HG03378 (cell line): ENCODE measurements around the gene ZNF260.
"Not testable (repeated sequence)": the region's sequence is repeated elsewhere in the genome, so short reads cannot be mapped to it uniquely, and the experiment has no call there.

Experiments
- ATAC-seq: cut with Tn5 transposase; IDR thresholded peaks from one replicate; pipeline ENCODE4 v1.9.1; 2021; ENCODE audit warnings: mild to moderate bottlenecking, moderate library complexity; ENCODE audit not compliant: unreplicated experiment

ZNF260 gene

GRCh38 chr19:36528194-36528920 is at the start of gene ZNF260:
ZNF260 (minus strand) TSS chr19:36528271; CDS start chr19:36515238, 13,033 bp downstream.
- ATAC-seq: peak; percentile 76

- no peak for ATAC-seq
These were observed 49.4 kb upstream of the ZNF260 start for GRCh38 chr19:36577271-36577996.

GRCh38 chr19:36574741-36575140 is 46.7 kb upstream of the ZNF260 start:
- ATAC-seq: no peak

GRCh38 chr19:36573895-36574720 is 46.0 kb upstream of the ZNF260 start:
- ATAC-seq: peak; percentile 19

DNA sequence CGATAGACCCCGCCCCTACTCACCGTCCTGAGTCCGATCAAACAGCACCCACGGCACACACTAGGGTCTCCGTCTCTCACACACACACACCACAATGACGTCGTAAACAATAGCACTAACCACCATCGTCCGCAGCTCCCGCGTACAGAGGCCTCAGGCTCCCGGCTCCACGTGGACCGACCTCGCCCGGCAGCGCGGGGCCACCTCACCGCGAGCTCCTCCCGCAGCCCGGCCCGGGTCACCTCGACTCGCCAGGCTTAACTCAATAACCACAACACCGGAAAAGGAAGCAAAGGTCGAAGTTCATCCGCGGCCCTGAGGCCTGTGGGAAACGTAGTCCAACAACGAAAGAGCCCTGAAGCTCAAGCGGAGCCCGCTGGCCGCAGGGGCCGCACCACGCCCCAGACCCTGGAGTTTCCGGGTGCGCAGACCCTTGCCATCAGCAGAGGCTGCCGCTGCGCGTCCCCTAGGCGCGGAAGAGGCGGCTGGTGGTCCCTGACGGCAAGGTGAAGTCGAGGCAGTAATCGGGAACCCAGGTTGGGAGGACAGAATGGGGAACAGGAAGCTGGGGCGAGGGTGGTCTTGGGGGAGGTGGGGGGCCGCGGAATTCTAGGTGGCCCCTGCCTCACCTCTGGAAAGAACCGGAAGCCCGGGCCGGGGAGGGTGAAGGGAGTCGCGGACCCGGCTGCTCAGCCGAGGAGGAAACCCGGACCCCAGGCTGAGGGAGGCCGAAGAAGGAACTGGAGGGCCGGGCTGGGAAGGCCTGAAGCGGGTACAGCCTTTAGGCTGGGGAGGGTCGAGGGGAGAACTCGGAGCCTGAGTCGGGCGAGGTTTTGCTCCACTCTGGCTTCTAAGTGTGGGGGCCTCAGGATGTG is 45.2 kb upstream of the ZNF260 start, which contains the start of gene ZNF529:
ZNF529 (minus strand) TSS at position 273 of the 875 bp plus-strand sequence. CDS start 946 bp downstream, outside the sequence.
- peak; percentile 82 for ATAC-seq

GRCh38 chr19:36572593-36573019 is 44.5 kb upstream of the ZNF260 start:
- no peak for ATAC-seq

GRCh38 chr19:36564391-36564790 is 36.3 kb upstream of the ZNF260 start:
- ATAC-seq: no peak

DNA sequence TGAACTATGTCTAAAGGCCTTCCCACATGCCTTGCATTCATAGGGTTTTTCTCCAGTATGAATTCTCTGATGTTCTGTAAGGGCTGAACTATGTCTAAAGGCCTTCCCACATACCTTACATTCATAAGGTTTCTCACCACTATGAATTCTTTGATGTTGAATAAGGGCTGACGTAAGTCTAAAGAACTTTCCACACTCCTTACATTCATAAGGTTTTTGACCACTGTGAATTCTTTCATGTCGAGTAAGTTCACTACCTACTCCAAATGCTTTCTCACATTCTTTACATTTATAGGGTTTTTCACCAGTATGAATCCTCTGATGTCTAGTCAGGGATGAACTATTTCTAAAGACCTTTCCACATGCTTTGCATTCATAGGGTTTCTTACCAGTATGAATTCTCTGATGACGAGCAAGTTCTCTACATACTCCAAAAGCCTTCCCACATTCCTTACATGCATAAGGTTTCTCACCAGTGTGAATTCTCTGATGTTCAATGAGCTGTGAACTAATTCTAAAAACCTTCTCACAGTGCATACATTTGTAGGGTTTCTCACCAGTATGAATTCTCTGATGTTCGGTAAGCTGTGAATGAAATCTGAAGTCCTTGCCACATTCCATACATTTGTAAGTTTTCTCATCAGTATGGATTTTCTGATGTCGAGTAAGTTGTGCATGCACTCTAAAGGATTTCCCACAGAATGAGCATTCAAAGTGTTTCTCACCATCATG is 19.1 kb upstream of the ZNF260 start:
- no peak for ATAC-seq

- peak; percentile 21 for ATAC-seq
These were observed 949 bp upstream of the ZNF260 start for GRCh38 chr19:36528921-36529518.

DNA sequence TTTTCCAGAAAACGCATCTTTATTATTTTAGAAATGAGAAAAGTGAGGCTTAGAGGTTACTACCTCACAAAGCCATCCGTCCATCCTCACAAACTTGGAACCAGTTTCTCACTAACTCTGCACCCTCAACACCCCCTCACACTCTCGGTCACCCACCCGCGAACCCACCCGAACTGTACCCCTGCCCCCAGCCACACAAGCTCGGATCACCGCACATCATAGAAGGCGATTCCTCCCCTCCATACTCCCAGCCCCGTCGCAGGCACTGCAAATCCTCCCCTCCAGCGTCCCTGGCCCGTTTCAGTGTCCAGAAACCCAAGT is 238 bp downstream of the ZNF260 start:
- no peak for ATAC-seq

- no peak for ATAC-seq
These were observed 730 bp downstream of the ZNF260 start for GRCh38 chr19:36527341-36527740.

DNA sequence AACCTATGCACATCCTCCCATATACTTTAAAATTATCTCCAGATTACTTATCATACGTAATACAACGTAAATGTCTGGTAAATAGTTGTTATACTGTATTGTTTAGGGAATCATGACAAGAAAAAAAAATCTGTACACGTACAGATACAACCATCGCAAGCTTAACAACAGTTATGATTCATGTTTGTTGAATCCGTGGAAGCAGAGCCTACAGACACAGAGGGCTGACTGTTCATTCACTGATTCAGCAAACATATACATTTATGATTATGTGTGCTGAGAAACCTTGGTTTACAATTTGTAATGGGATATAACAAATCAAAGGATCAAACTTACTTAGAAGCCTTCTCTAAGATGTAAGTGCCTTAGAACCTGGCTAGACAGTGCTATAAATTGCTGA is 1.5 kb downstream of the ZNF260 start:
- ATAC-seq: no peak

GRCh38 chr19:36524617-36525016 is 3.5 kb downstream of the ZNF260 start:
- ATAC-seq: no peak

DNA sequence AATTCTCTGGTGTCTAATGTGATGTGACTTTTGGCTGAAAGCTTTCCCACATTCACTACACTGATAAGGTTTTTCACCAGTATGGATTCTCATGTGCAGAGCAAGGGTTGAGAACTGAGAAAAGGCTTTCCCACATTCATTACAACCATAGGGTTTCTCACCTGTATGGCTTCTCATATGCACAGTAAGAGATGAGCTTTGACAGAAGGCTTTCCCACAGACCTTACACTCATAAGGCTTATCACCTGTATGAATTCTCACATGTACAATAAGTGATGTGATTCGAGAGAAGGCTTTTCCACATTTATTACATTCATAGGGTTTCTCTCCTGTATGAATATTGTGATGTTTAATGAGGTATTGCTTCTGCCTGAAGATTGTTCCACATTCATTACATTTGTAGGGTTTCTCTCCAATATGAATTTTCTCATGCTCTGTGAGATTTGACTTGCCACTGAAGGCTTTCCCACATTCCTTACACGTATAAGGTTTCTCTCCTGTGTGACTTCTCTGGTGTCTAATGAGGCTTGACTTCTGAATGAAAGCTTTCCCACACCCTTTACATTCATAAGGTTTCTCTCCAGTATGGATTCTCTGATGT is 14.0 kb downstream of the ZNF260 start:
- no peak for ATAC-seq

- no peak for ATAC-seq
These were observed 19.7 kb downstream of the ZNF260 start for GRCh38 chr19:36508325-36508724.

DNA sequence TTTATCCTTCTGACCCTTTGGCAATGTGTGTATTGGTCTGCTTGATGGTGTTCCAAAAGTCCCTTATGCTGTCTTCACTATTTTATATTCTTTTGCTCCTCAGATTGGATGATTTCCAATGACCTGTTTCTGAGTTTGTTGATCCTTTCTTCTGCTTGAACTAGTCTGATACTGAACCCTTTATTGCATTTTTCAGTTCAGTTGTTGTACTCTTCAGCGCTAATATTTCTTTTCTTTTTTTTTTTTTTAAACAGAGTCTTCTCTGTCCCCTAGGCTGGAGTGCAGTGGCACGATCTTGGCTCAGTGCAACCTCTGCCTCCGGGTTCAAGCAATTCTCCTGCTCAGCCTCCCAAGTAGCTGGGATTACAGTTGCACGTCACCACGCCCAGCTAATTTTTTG is 26.1 kb downstream of the ZNF260 start:
- no peak for ATAC-seq

DNA sequence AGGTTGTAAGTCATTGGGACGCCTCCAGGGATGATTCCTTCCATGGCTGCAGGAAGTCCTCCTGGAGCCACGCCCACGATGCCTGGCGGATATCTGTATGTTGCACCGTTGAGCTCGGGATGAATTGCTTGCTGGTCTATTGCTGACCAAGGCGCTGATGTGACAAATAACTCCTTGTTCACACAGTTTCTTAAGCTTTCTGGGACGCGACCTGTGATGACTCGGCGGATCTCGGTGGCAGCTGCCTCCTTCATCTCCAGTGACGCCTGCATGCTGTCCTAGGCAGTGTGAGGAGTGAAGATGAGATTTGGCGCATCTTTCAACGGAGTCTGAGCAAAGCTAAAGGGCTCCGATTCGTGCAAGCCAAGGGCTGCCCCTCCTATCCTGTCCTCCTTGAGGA is 31.1 kb downstream of the ZNF260 start:
- no peak for ATAC-seq

DNA sequence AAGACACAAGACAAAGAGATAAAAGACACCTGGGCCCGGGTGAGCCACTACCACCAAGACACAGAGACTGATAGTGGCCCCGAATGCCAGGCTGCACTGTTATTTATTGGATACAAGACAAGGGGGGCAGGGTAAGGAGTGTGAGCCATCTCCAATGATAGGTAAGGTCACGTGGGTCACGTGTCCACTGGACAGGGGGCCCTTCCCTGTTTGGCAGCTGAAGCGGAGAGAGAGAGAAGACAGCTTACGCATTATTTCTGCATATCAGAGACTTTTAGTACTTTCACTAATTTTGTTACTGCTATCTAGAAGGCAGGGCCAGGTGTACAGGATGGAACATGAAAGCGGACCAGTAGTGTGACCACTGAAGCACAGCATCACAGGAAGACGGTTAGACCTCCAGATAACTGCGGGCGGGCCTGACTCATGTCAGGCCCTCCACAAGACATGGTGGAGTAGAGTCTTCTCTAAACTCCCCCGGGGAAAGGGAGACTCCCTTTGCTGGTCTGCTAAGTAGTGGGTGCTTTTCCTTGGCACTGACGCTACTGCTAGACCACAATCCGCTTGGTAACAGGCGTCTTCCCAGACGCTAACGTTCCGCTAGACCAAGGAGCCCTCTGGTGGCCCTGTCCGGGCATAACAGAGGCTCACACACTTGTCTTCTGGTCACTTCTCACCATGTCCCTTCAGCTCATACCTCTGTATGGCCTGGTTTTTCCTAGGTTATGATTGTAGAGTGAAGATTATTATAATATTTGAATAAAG is 35.2 kb downstream of the ZNF260 start:
- ATAC-seq: not testable (repeated sequence)
